Gastrocnemius medialis (tissue), 4 donors: ENCODE data around the gene SLC35G2. TPM values are rescaled to one million over a fixed set of nuclear protein-coding genes. Genes with fewer than 3 reads are reported as not detected.

ENCODE experiments used
- ATAC-seq, 2 donors: fragments of 150-250 bp; one replicate each; pipeline ENCODE4 v1.9.1; 2016
- DNase-seq, 2 donors: peaks; one replicate each; pipeline ENCODE4 v3.0.0-alpha.2; 2019
- H3K27ac ChIP-seq, 4 donors: fragments of 200-600 bp; sonication (generic); 1 replicate in 1 of 4; 2 replicates in 3 of 4; pipeline ENCODE4 v1.5.1; 2016 to 2018; ENCODE audit warnings: mild to moderate bottlenecking in 2 of 4, moderate library complexity in 1 of 4
- H3K27me3 ChIP-seq, 3 donors: fragments of 200-600 bp; sonication (generic) in 2 of 3; 1 replicate in 1 of 3; 2 replicates in 2 of 3; pipeline versions ENCODE4 v1.5.1 to v1.6.0; 2016 to 2019; ENCODE audit warnings: mild to moderate bottlenecking in 1 of 3, moderate library complexity in 1 of 3
- H3K36me3 ChIP-seq, 2 donors: fragments of 200-600 bp; sonication (generic) in 1 of 2; one replicate each; pipeline ENCODE4 v1.5.1; 2017 to 2018
- H3K4me1 ChIP-seq, 2 donors: fragments of 200-600 bp; sonication (generic) in 1 of 2; one replicate each; pipeline ENCODE4 v1.5.1; 2016 to 2017; ENCODE audit warnings: mild to moderate bottlenecking in 2 of 2
- H3K4me3 ChIP-seq, 4 donors: fragments of 200-600 bp; sonication (generic) in 3 of 4; 1 replicate in 1 of 4; 2 replicates in 3 of 4; pipeline ENCODE4 v1.5.1; 2016 to 2019; ENCODE audit warnings: mild to moderate bottlenecking in 2 of 4
- H3K9me3 ChIP-seq, 3 donors: fragments of 200-600 bp; sonication (generic) in 2 of 3; 1 replicate in 1 of 3; 2 replicates in 2 of 3; pipeline ENCODE4 v1.5.1; 2016 to 2019
- CTCF ChIP-seq, 5 experiments: fragments of 450-650 bp in 3 of 5; fragments of 200-600 bp in 2 of 5; sonication (generic) in 2 of 5; IDR thresholded peaks in 4 of 5; conservative IDR thresholded peaks in 1 of 5; 1 replicate in 4 of 5; 2 replicates in 1 of 5; pipeline ENCODE4 v1.5.1; 2016 to 2019; ENCODE audit warnings: antibody characterized with exemption in 5 of 5, mild to moderate bottlenecking in 3 of 5, moderate library complexity in 3 of 5
- POLR2A ChIP-seq, 2 donors: fragments of 450-650 bp; IDR thresholded peaks; one replicate each; pipeline ENCODE4 v1.6.1; 2017; ENCODE audit warnings: antibody characterized with exemption in 2 of 2, mild to moderate bottlenecking in 2 of 2, moderate library complexity in 2 of 2
- in situ Hi-C, 4 donors: fragments of 200-750 bp; cut with MboI; loops; one replicate each; pipeline versions ENCODE4 v1.15.0 to v1.8.0; 2017; ENCODE audit warnings: low sequenced_read_pairs in 4 of 4
- intact Hi-C: fragments of 100-400 bp; cut with DNase I; formaldehyde crosslinking; loops from one replicate; pipeline ENCODE4 v1.15.1; 2023; ENCODE audit warnings: low total_unique reads
- total RNA-seq, 4 donors: library from RNA; depleted of rRNA; stranded (reverse); fragments of >200 nt; gene quantifications; one replicate each; pipeline versions ENCODE4 v1.1.0 to v1.2.3, GENCODE V29; 2016

Gene SLC35G2
- total RNA-seq, 4 donors from 2014 or later: 1.00 to 3.2 (median 1.9) TPM

- TF ChIP-seq CTCF (IDR thresholded peaks at IDR 0.05 in 4 of 5, conservative IDR thresholded peaks at IDR 0.05 in 1 of 5) (no peak), POLR2A (IDR thresholded peaks at IDR 0.05) (no peak)
- Histone ChIP-seq H3K27ac (no peak overlapping the region), H3K27me3 (no peaks in the 10 kb centered on the region), H3K9me3 (no peaks in the 10 kb centered on the region), H3K36me3 (no peaks in the 10 kb centered on the region), H3K4me3 (no peak overlapping the region), H3K4me1 (peaks cover 12 to 28% of the 10 kb centered on the region in 2 donors)
- in situ Hi-C loops: no loop called here
- DNase-seq (no peak), ATAC-seq (no peak)
- intact Hi-C loops: no loop called here
These were observed 17.7 kb downstream of the SLC35G2 start for GRCh38 chr3:136836511-136837156.

- TF ChIP-seq CTCF (IDR thresholded peaks at IDR 0.05 in 4 of 5, conservative IDR thresholded peaks at IDR 0.05 in 1 of 5) (no peak), POLR2A (IDR thresholded peaks at IDR 0.05) (no peak)
- in situ Hi-C loops: no loop called here
- H3K9me3 ChIP-seq: no peaks in the 10 kb centered on the region
- H3K27me3 ChIP-seq: no peaks in the 10 kb centered on the region
- H3K4me3 ChIP-seq: no peak overlapping the region
- peak overlapping the region; percentile 15 to 44 (median 26) for H3K27ac ChIP-seq
- no peak for DNase-seq
- peaks cover 12 to 28% of the 10 kb centered on the region in 2 donors for H3K4me1 ChIP-seq
- ATAC-seq: peak; percentile 30 to 36
- intact Hi-C loops: no loop called here
- H3K36me3 ChIP-seq: no peaks in the 10 kb centered on the region
These were observed 20.0 kb downstream of the SLC35G2 start for GRCh38 chr3:136838641-136839555.

- TF ChIP-seq POLR2A (IDR thresholded peaks at IDR 0.05) (no peak), CTCF (IDR thresholded peaks at IDR 0.05 in 4 of 5, conservative IDR thresholded peaks at IDR 0.05 in 1 of 5) (no peak)
- DNase-seq (no peak), ATAC-seq (no peak)
- in situ Hi-C loops: no loop called here
- Histone ChIP-seq H3K27ac (peak overlapping the region; percentile 15 to 44 (median 26)), H3K9me3 (no peaks in the 10 kb centered on the region), H3K4me3 (no peak overlapping the region), H3K27me3 (no peaks in the 10 kb centered on the region), H3K4me1 (peaks cover 12 to 28% of the 10 kb centered on the region in 2 donors), H3K36me3 (no peaks in the 10 kb centered on the region)
- intact Hi-C loops: no loop called here
These were observed 20.6 kb downstream of the SLC35G2 start for GRCh38 chr3:136839556-136839931.

GRCh38 chr3:136840252-136840651, 21.3 kb downstream of the SLC35G2 start:
- Histone ChIP-seq H3K36me3 (no peaks in the 10 kb centered on the region), H3K4me1 (peaks cover 12 to 28% of the 10 kb centered on the region in 2 donors), H3K9me3 (no peaks in the 10 kb centered on the region), H3K27ac (peak overlapping the region in 1 of 4 donors; percentile 35), H3K4me3 (no peak overlapping the region), H3K27me3 (no peaks in the 10 kb centered on the region)
- DNase-seq (no peak), ATAC-seq (no peak)
- in situ Hi-C loops: no loop called here
- TF ChIP-seq POLR2A (IDR thresholded peaks at IDR 0.05) (no peak), CTCF (IDR thresholded peaks at IDR 0.05 in 4 of 5, conservative IDR thresholded peaks at IDR 0.05 in 1 of 5) (no peak)
- intact Hi-C loops: no loop called here
